HepG2 (cell line): ENCODE data around the gene SMIM38. TPM values are rescaled to one million over a fixed set of nuclear protein-coding genes. Genes with fewer than 3 reads are reported as not detected.

ENCODE experiments used
- ATAC-seq: fragments of 200-7000 bp; cut with Tn5 transposase; 3 replicates; pipeline ENCODE4 v1.9.1; 2020; ENCODE audit warnings: mild to moderate bottlenecking, moderate library complexity
- BruUV-seq: library from RNA; stranded (reverse); fragments of 400-500 nt; replicated peaks from 2 replicates; lab custom pipeline; 2021; lab: Mats Ljungman, UMichigan
- CTCF ChIA-PET: fragments of 300-600 bp; formaldehyde crosslinking; extraction: SDS; loops from one replicate; lab custom pipeline; 2021; ENCODE audit warnings: low total read pairs, inconsistent platforms, low intra/inter-chr PET ratio; lab: Yijun Ruan, JAX
- POLR2A ChIA-PET: fragments of 350-600 bp; sonication (Branson Sonifier 250); formaldehyde crosslinking; loops from one replicate; lab custom pipeline; 2020; ENCODE audit warnings: antibody characterized with exemption, inconsistent platforms; lab: Yijun Ruan, JAX
- DNase-seq: peaks from one replicate; pipeline ENCODE4 v3.0.0-alpha.2; 2015; ENCODE audit warnings: low spot score
- FAIRE-seq: peaks from 3 replicates; lab custom pipeline; 2011; peaks lifted over from hg19 to GRCh38; lab: Jason Lieb, UNC
- H2AFZ ChIP-seq: one replicate; pipeline ENCODE4 v1.6.1; 2011; ENCODE audit warnings: low read length, inconsistent platforms
- H3K27ac ChIP-seq: fragments of 300-600 bp; 3 replicates; pipeline ENCODE4 v1.8.0; 2011; ENCODE audit warnings: mixed run types, mild to moderate bottlenecking, mixed read lengths, low read length, inconsistent platforms; ENCODE audit not compliant: insufficient read depth; ENCODE audit errors: extremely low read length
- H3K27me3 ChIP-seq, 2 experiments: fragments of 200-600 bp in 1 of 2; 2 replicates in 1 of 2; 3 replicates in 1 of 2; pipeline versions ENCODE4 v1.6.0 to v1.8.0; 2011; ENCODE audit warnings: low read length in 2 of 2, mild to moderate bottlenecking in 2 of 2, moderate library complexity in 2 of 2, inconsistent platforms in 1 of 2; ENCODE audit not compliant: insufficient read depth in 2 of 2, control insufficient read depth in 1 of 2
- H3K36me3 ChIP-seq, 2 experiments: fragments of 200-600 bp in 1 of 2; replicated peaks in 1 of 2; 2 replicates in 1 of 2; 3 replicates in 1 of 2; pipeline versions ENCODE4 v1.5.1 to v1.8.0; 2011; ENCODE audit warnings: low read length in 2 of 2, inconsistent platforms in 1 of 2; ENCODE audit not compliant: insufficient read depth in 2 of 2, control insufficient read depth in 1 of 2
- H3K4me1 ChIP-seq: 2 replicates; pipeline ENCODE4 v1.5.1; 2012; ENCODE audit warnings: low read length, inconsistent platforms; ENCODE audit not compliant: insufficient read depth
- H3K4me2 ChIP-seq: 2 replicates; pipeline ENCODE4 v1.6.0; 2011; ENCODE audit warnings: low read depth, low read length, inconsistent platforms
- H3K4me3 ChIP-seq, 3 experiments: fragments of 200-600 bp in 1 of 3; sonication (generic), shearing (Covaris generic) in 1 of 3; replicated peaks in 1 of 3; 2 replicates each; pipeline ENCODE4 v1.5.1; 2011 to 2016; ENCODE audit warnings: low read length in 3 of 3, inconsistent platforms in 2 of 3, low read depth in 2 of 3, mild to moderate bottlenecking in 2 of 3, control low read depth in 1 of 3, mixed read lengths in 1 of 3; ENCODE audit not compliant: insufficient read depth in 1 of 3
- H3K79me2 ChIP-seq: one replicate; pipeline ENCODE4 v1.6.1; 2011; ENCODE audit warnings: low read length, inconsistent platforms; ENCODE audit not compliant: insufficient read depth
- H3K9ac ChIP-seq: 2 replicates; pipeline ENCODE4 v1.6.0; 2011; ENCODE audit warnings: mild to moderate bottlenecking, low read depth, low read length, inconsistent platforms; ENCODE audit not compliant: insufficient read depth
- H3K9me3 ChIP-seq: 2 replicates; pipeline ENCODE4 v1.5.1; 2012; ENCODE audit warnings: mild to moderate bottlenecking, low read length
- H4K20me1 ChIP-seq: 2 replicates; pipeline ENCODE4 v1.6.0; 2011; ENCODE audit warnings: inconsistent platforms, mild to moderate bottlenecking, low read length, moderate library complexity; ENCODE audit not compliant: insufficient read depth
- ATF7 ChIP-seq, 2 experiments: fragments of 450-650 bp in 1 of 2; sonication (generic) in 1 of 2; formaldehyde crosslinking in 1 of 2; IDR thresholded peaks; 2 replicates each; pipeline versions ENCODE4 v1.4.0 to v1.6.1; 2016 to 2020; ENCODE audit warnings: antibody characterized with exemption in 1 of 2, mild to moderate bottlenecking in 1 of 2, missing genetic modification reagents in 1 of 2
- CREB1 ChIP-seq, 2 experiments: fragments of 450-650 bp in 1 of 2; IDR thresholded peaks; 2 replicates each; pipeline ENCODE4 v1.6.1; 2016 to 2017; ENCODE audit warnings: control low read depth in 1 of 2, mild to moderate bottlenecking in 1 of 2, missing compliant biosample characterization in 1 of 2, missing genetic modification characterization in 1 of 2
- FOXM1 ChIP-seq: sonication (generic); formaldehyde crosslinking; IDR thresholded peaks from 2 replicates; pipeline ENCODE4 v1.5.0; 2020; ENCODE audit warnings: missing genetic modification reagents
- SCMH1 ChIP-seq: sonication (generic); formaldehyde crosslinking; IDR thresholded peaks from 2 replicates; pipeline ENCODE4 v1.9.0; 2021; ENCODE audit warnings: missing genetic modification reagents, mild to moderate bottlenecking, borderline replicate concordance
- ZNF275 ChIP-seq: sonication (generic); formaldehyde crosslinking; IDR thresholded peaks from 2 replicates; pipeline ENCODE4 v1.8.0; 2022; ENCODE audit warnings: missing genetic modification reagents, mild to moderate bottlenecking, inconsistent platforms, borderline replicate concordance
- ZNF350 ChIP-seq: sonication (generic); formaldehyde crosslinking; IDR thresholded peaks from 2 replicates; pipeline ENCODE4 v1.4.0; 2020; ENCODE audit warnings: mild to moderate bottlenecking, low read depth, missing genetic modification reagents, borderline replicate concordance
- ZNF629 ChIP-seq: sonication (generic); formaldehyde crosslinking; conservative IDR thresholded peaks from 2 replicates; pipeline ENCODE4 v1.5.0; 2020; ENCODE audit warnings: missing genetic modification reagents
- WGBS: methylation state at CpG from one replicate; pipeline ENCODE4 v1.1.6; 2017; ENCODE audit warnings: low lambda C conversion rate; 5-methylcytosine and 5-hydroxymethylcytosine counted together
- in situ Hi-C: cut with HindIII; loops from 2 replicates; pipeline ENCODE4 v1.10.0; 2017; ENCODE audit warnings: low pct_unique_long_range_greater_than_20kb; ENCODE audit not compliant: extremely low pct_ligation_motif_present
- intact Hi-C: fragments of 100-400 bp; cut with micrococcal nuclease; formaldehyde crosslinking; loops from one replicate; pipeline ENCODE4 v1.10.0; 2022; ENCODE audit not compliant: unreplicated experiment
- polyA plus RNA-seq, 8 experiments: library from polyadenylated mRNA; depleted of rRNA in 3 of 8; stranded (reverse) in 7 of 8; unstranded in 1 of 8; fragments of >200 nt; fragmentation: Illumina TruSeq in 4 of 8; extraction: Trizol in 4 of 8; gene quantifications; 2 replicates each; pipeline versions ENCODE4 v1.2.1 to v1.2.3, GENCODE V29; 2011 to 2016; ENCODE audit warnings: low read depth in 4 of 8, missing spikeins in 1 of 8, mixed read lengths in 1 of 8; ENCODE audit not compliant: insufficient read depth in 1 of 8
- total RNA-seq, 5 experiments: library from RNA; depleted of rRNA; stranded (reverse); fragments of >200 nt; fragmentation: Illumina TruSeq; extraction: Trizol; gene quantifications; 2 replicates each; pipeline ENCODE4 v1.2.3, GENCODE V29; 2016; ENCODE audit warnings: low read depth in 1 of 5

Gene SMIM38
- total and polyA plus RNA-seq, 2 of the 13 experiments (the other 11 are each of a cell fraction or from before 2014, with no cell fraction given): 0.30 to 0.40 TPM

GRCh38 chr11:69189059-69189458 is 33.3 kb downstream of the SMIM38 start:
- POLR2A ChIA-PET: no interaction called here
- WGBS: 10% methylated on average over 3 of the region's 3 CpGs
- H3K9me3 ChIP-seq: peaks cover 5% of the 10 kb centered on the region; the same call in 1 of the 2 replicates

GRCh38 chr11:69190796-69191536 is 35.2 kb downstream of the SMIM38 start:
- ChIA-PET CTCF (no interaction called here), POLR2A (no interaction called here)
- Histone ChIP-seq H3K79me2 (no peaks in the 10 kb centered on the region), H2AFZ (no peak overlapping the region), H3K9ac (no peak overlapping the region), H3K4me3 (no peak overlapping the region), H3K27ac (no peak overlapping the region), H3K4me1 (no peaks in the 10 kb centered on the region), H3K9me3 (peaks cover 5% of the 10 kb centered on the region; the same call in 1 of the 2 replicates), H3K27me3 (peaks cover 0 to 4% of the 10 kb centered on the region in 2 experiments; a peak in 1 of 5 replicates), H3K36me3 (no peaks in the 10 kb centered on the region), H4K20me1 (no peaks in the 10 kb centered on the region), H3K4me2 (no peak overlapping the region)
- ATAC-seq (no peak), DNase-seq (no peak), FAIRE-seq (no peak)
- intact Hi-C loops: no loop called here
- no TSS peak for BruUV-seq
- in situ Hi-C loops: no loop called here
- WGBS: 56% methylated on average over 14 of the region's 18 CpGs
- no peak for TF ChIP-seq SCMH1 (CRISPR knock-in tag)
- TF ChIP-seq ZNF275 (CRISPR knock-in tag): no peak
- no peak for TF ChIP-seq FOXM1 (CRISPR knock-in tag)
- TF ChIP-seq ZNF629: peak; percentile 68

More at GRCh38 chr11:69189059-69189458, 33.3 kb downstream of the SMIM38 start:
- FAIRE-seq (no peak), ATAC-seq (no peak), DNase-seq (no peak)
- intact Hi-C loops: no loop called here
- H4K20me1 ChIP-seq: no peaks in the 10 kb centered on the region
- no peaks in the 10 kb centered on the region for H3K4me1 ChIP-seq
- no peak overlapping the region for H3K4me3 ChIP-seq
- no peak overlapping the region for H3K4me2 ChIP-seq
- no TSS peak for BruUV-seq
- no peak overlapping the region for H3K27ac ChIP-seq
- CTCF ChIA-PET: no interaction called here
- no peak overlapping the region for H2AFZ ChIP-seq
- H3K27me3 ChIP-seq: peaks cover 0 to 4% of the 10 kb centered on the region in 2 experiments; a peak in 1 of 5 replicates
- TF ChIP-seq CREB1 (IDR thresholded peaks at IDR 0.05) (peak; percentile 98), CREB1 (CRISPR knock-in tag; IDR thresholded peaks at IDR 0.05) (no peak), ATF7 (IDR thresholded peaks at IDR 0.05) (0 out of 2 replicates have a peak, but pooled peaks have one; percentile 33), ATF7 (CRISPR knock-in tag; IDR thresholded peaks at IDR 0.05) (no peak), ZNF350 (no peak)
- in situ Hi-C loops: no loop called here
- H3K9ac ChIP-seq: no peak overlapping the region
- H3K36me3 ChIP-seq: no peaks in the 10 kb centered on the region
- H3K79me2 ChIP-seq: no peaks in the 10 kb centered on the region
